ENCODE measurements around the gene ZNF211.
A peak's percentile ranks its signal among the peaks of the same experiment; 100 is the strongest.

The ZNF211 gene

DNA sequence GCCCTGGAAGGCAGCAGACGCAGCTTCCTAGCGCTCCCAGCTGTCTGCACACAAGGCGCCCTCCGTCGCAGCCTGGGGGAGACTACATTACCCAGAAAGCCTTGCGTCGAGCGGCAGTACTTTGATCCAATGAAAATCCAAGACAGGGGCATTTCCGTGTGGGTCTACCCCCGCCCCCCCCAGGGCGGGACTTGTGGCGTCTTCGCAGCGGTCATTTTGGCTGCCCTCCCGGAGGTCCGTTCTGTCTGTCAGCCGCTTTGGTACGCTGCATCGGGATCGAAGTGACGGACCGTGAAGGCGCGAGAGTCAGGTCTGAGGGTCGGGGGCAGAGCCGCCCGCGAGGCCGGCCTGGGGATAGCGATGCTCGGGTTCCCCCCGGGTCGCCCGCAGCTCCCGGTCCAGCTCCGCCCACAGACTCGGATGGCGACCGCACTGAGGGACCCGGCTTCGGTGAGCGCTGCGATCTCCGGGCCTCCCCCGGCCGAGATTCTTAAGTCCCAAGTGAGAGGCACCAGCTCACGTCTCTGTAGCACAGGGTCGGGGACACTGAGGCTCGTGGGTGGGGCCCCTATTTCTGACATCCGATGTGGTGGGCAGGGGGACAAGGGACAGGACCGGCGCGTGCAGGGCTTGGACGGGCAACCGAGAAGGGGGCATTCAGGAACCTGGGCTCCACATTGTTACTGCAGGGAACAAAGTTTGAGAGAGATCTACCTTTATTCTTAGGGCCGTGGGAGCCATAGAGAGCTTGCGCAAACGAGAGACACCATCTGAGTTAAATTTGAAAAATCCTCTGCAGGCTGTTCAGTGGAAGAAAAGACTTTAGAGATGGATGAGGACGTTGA lies at the start of gene ZNF211:
ZNF211 (plus strand) TSS at position 182 of the 845 bp plus-strand sequence; CDS start at position 361, 179 bp downstream.
- peak; percentile 55 for DNase-seq (ENCODE audit: low read depth)

DNA sequence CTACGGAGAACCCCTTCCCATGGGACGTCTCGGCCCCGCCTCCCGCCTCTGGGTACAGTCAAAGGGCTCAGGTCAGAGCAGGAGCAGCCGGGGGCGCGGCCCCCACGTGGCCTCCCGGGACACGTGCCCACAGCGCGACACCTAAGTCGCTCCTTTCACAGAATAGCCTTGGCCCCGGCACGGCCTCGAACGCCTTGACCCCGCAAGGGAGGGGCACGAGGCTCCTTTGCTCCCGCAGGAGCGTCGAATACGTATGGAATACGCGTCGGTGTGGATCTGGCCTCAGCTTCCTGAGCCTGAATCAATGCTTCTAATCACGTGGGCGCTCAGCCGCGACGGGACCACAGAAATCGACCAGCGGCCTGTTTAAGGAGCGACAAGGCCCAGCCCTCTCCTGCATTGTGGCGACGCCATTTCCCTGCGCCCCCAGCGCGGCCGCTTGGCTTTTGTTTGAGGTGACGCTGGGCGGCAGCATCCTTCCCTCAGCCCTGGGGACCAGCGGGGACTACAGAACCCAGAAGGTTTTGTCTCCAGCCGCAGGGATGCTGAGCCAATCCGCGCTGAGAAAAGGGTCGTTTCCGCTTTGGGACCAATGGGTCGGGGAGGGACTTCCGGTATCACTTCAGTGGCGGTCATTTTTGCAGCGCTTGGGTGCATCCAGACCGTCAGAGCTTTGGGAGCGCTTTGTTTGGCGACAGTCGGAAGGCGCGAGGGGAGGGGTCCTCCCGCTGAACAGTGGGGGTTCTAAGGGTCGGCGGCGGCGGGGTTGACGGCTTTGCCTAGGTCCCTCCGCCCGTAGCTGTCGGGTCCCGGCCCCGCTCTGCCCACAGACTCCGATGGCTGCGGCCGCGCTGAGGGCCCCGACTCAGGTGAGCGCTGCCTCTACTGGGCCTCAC lies 49.2 kb upstream of the ZNF211 start, which contains the start of gene ZIK1:
ZIK1 (plus strand) TSS at position 625 of the 896 bp plus-strand sequence; CDS start at position 837, 212 bp downstream.
- DNase-seq (ENCODE audit: low read depth), result peak; percentile 51

DNA sequence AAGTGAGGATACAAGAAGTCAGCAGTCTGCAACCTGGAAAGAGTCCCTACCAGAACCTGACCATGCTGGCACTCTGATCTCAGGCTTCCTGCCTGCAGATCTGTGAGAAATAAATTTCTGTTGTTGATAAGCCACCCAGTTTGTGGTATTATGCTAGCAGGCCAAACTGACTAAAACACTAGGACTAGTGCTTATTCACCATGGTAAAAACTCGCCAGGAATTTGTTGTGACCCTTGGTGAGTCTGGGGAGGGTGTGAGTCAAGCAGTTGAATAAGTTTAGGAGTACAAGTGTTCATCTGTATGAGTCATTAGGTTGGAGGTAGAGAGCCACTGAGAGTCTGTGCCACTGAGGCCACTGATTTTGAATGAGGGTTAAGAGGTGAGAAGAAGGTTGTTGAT lies 45.4 kb upstream of the ZNF211 start:
- no peak for DNase-seq (ENCODE audit: low read depth)

DNA sequence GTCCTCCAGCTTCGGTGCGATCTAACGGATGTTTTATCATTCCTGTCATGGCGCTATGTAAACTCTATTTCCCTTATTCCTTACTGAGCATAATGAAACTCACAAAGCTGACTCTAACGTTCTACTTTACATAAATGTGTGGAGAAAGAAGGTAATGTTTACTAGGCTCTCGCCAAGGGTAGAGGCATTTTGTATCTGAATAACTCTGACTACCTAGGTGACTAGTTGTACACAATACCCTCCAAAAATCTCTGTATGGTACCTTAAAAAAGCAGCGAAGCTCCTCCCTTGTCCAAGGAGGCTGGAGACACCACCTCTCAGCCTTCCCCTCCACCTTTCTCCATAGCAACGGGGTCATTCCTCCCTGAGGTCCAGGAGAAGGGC lies 33.6 kb upstream of the ZNF211 start:
- no peak for DNase-seq (ENCODE audit: low read depth)

DNA sequence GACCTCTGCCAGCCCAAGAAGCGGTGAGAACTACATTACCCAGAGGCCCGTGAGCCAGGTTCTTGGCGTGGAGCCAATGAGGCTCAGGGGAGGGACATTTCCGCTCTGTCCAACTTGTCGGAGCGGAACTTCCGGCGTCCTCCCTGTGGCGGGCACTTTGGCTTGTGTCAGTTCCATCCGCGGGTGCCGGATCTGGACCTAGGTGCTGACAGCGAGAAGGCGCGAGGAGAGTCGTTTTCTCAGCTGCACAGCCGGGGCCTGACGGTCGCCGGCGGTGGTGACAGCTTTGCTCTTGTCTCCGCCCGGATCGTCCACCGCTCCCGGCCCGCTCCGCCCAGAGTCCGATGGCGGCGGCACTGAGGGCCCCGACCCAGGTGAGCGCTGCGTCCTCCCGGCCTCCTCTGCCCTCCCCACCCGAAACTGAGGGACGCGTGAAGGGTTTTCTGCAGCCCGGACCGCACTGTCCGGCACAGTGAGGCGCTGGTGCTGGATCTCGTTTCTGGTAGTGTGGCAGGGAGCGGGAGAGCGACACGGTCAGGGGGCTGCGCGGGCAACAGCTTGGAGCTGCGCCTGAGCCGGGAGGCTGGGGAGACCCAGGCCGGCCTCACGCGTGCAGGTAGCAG lies 33.1 kb upstream of the ZNF211 start, which contains the start of gene ZNF530:
ZNF530 (plus strand) TSS at position 125 of the 623 bp plus-strand sequence. CDS start 4,461 bp downstream, outside the sequence.
- peak; percentile 72 for DNase-seq (ENCODE audit: low read depth)

DNA sequence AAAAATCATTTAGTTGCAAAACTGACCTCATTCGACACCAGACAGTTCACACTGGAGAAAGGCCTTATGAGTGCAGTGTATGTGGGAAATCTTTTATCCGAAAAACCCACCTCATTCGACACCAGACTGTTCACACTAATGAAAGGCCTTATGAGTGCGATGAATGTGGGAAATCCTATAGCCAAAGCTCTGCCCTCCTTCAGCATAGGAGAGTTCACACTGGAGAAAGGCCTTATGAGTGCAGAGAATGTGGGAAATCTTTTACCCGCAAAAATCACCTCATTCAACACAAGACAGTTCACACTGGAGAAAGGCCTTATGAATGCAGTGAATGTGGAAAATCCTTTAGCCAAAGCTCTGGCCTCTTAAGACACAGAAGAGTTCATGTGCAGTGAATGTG lies 26.0 kb upstream of the ZNF211 start:
- no peak for DNase-seq (ENCODE audit: low read depth)

DNA sequence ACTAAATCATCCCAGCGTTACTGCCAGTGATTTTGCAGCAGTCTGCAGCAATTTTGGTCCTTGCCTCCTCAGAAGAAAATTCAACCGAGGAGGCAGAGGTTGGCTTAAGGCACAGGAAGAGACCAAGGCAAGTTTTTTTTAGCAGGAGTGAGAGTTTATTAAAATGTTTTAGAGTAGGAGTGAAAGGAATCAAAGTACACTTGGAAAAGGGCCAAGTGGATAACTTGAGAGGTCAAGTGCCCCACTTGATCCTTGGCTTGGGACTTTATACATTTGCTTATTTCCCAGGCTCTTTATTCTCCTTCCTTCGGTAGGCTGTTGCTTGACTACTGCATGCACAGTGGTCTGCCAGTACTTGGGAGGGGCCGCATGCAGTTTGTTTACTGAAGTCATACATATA lies 21.9 kb upstream of the ZNF211 start:
- no peak for DNase-seq (ENCODE audit: low read depth)

DNA sequence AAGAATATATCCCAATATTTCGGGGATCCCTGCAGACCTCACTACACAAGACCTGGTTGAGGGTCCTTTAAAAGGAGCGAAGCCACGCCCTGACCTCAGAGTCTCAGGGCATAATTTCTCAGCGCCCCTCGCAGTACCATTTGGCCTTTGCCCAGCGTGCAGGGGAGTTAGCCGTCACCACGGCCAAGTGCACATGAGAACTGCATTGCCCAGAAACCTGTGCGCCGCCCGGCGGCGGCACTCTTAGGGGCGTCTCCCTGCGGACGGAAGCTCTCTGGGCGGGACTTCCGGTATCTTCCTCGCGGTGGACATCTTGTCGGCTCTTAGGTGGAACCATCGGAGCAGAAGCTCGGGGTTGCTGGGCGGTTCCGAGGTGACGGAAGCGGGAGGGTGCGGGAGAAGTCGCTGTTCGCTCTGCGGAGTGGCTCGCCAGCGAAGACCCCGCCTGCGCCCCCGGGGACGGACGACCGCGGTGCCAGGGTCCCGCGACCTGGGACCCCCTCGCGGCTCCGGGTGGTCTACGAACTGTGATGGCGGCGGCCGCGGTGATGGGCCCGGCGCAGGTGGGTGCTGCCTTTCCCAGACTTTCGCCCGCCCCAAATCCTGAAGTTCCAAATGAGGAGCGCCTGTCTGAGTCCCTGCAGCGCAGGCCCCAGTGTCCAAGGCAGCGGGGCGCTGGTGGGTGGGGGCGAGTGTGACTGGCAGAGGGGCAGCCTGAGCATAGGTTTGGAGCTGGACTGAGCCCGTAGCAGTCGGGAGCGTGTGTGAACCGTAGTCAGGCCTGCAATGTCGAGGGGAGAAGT lies 18.8 kb upstream of the ZNF211 start, which contains the start of gene ZNF134:
ZNF134 (plus strand) TSS at position 302 of the 803 bp plus-strand sequence. CDS start 5,227 bp downstream, outside the sequence.
- DNase-seq (ENCODE audit: low read depth), result peak; percentile 69

DNA sequence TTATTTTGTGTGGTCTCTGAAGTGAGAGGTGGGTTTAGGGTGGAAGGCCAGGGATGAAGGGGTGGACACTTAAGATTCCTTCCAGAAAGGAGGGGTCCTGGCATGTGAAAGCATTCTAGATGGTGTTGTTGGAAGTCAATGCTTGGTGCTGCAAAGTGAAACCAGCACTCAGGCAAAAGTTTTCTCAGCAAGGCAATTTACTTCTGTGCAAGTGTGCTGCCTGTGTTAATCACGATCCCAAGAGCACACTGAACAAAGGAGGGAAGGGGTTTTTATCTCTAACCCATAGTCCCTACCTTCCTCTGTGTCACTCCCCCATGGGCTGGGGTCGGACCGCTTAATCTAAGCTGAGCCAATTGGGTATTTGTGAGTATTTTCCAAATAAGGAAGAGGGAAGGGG lies 17.6 kb upstream of the ZNF211 start:
- DNase-seq (ENCODE audit: low read depth), result no peak

DNA sequence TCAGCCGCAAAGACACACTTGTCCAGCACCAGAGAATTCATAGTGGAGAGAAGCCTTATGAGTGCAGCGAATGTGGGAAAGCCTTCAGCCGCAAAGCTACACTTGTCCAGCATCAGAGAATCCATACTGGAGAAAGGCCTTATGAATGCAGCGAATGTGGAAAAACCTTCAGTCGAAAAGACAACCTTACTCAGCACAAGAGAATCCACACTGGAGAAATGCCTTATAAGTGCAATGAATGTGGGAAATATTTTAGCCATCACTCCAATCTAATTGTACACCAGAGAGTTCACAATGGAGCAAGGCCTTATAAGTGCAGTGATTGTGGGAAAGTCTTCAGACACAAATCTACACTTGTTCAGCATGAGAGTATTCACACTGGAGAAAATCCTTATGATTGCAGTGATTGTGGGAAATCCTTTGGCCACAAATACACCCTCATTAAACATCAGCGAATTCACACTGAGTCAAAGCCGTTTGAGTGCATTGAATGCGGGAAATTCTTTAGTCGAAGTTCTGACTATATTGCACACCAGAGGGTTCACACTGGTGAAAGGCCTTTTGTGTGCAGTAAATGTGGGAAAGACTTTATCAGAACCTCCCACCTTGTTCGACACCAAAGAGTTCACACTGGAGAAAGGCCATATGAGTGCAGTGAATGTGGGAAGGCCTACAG lies 12.2 kb upstream of the ZNF211 start:
- no peak for DNase-seq (ENCODE audit: low read depth)

DNA sequence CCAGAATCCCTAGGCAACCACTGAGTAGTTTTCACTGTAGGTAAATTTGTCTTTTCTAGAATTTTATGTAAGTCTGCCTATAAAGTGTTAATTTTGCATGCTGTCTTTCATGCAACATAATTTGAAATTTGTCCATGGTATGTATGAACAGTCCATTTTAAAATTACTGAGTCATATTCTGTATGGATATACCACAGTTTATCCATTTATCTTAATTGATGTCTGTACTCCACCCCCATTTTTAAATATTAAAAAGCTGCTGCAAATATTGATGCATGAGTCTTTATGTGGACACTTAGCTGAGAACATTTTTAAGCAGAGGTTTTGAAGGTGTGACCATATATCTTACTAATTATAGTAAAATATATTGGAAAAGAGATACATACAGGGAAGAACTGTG lies 9.9 kb upstream of the ZNF211 start:
- DNase-seq (ENCODE audit: low read depth), result no peak

DNA sequence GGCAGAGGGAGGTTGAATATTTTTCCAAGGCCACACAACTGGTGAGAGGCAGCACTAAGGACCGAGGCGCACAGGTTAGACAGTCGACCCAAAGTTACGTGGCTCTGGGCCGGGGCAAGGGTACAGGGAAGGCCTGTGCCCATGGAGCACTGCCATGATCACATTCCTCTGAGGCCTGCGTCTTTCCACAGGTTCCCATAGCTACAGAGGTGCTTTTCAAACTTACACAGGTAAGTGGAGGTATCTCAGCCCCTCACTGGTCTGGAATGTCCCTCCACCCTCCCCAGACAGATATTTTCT lies 814 bp downstream of the ZNF211 start:
- DNase-seq (ENCODE audit: low read depth), result no peak

DNA sequence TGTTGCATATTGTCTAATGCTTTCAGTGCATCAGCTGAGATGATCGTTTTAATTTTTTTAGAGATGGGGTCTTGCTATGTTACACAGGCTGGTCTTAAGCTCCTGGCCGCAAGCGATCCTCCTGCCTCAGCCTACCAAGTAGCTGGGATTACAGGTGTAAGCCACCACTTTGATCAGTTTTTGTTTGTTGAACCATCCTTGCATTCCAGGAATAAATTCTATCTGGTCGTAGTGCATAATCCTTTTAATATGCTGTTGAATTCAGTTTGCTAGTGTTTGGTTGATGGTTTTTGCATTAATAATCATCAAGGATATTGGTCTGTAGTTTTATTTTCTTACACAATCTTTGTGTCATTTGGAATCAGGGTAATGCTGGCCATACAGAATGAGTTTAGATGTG lies 4.4 kb downstream of the ZNF211 start:
- no peak for DNase-seq (ENCODE audit: low read depth)

DNA sequence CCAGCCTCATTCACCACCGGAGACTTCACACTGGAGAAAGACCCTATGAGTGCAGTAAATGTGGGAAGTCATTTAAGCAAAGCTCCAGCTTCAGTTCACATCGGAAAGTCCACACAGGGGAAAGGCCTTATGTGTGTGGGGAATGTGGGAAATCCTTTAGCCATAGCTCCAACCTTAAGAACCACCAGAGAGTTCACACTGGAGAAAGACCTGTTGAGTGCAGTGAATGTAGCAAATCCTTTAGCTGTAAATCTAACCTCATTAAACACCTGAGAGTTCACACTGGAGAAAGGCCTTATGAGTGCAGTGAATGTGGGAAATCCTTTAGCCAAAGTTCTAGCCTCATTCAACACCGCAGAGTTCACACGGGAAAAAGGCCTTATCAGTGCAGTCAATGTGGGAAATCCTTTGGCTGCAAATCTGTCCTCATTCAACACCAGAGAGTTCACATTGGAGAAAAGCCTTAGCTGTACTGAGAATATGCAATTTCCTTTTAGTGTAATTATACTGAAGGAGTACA lies 8.8 kb downstream of the ZNF211 start:
- no peak for DNase-seq (ENCODE audit: low read depth)

DNA sequence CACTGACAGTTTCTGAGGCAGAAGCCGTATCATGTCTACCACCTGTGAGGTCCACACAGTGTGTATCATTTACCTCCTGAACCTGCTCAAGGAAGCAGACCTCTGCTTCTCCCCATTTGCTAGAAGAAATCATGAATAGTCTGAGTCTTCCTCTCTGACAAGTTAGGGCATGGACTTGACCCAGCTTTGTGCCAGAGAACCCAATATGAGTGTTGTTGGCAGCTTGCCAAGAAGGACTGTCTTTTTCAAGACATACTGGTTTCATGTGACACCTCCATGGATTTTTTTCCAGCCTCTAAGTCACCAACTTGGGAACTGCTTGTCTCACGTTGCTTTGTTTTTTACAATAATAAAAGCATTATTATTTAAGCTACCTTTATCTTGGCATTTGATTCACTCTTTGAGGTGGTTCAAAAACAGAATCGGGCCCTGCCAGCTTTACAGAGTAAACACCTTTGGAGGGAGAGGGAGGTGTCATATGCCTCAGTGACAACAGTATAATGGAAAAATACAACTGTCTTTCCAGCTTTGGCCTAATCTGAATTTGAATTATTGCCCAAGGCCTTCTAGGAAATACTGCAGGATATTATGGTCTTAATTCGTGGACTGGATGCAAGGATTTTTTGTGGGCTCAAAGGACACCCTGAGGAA lies 9.6 kb downstream of the ZNF211 start:
- no peak for DNase-seq (ENCODE audit: low read depth)

DNA sequence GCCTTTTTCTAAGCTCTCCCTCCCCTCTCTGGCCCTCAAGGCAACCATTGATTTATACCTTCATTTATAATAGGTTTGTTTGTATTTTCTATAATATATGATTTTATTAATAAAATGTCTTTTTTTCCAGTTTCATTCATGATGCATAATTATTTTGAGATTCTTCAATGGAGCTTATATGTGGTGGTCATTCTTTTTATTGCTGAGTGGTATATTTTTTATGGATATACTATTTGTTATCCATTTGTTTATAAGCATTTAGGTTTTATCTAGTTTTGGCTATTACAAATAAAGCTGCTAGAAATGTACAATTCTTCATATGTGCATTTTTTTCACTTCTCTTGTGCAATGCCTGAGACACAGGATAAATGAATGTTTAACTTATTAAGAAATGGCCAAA lies 10.8 kb downstream of the ZNF211 start:
- no peak for DNase-seq (ENCODE audit: low read depth)

DNA sequence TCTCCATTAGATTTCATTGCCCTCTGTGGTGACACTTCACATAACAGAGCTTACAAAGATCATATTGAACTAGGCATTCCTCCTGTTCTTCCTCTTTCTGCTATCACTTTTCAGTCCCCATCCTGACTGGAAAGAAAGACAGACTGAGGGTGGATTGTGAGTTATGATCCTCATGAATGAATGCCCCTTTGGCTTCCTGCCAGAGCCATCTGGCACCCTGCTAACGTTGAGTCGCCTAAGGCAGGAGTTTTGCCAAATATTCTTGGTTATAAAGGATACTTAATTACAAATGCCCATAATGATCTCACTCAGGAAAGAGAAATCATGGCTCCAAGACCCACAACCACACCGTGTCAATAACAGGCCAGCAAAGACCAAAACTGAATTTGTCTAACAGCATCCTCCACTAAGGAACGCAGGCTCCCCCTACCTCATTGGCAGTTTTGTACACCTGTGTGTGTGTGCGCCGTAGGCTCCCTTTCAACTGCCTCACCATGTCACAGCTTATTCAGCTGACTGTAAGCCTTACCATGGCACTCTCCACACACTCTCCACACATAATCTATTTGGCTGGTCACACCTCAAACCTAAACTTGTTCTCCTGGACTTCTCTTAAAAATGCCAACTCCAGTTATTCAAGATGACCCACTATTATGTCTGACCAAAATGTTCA lies 15.5 kb downstream of the ZNF211 start:
- no peak for DNase-seq (ENCODE audit: low read depth)

DNA sequence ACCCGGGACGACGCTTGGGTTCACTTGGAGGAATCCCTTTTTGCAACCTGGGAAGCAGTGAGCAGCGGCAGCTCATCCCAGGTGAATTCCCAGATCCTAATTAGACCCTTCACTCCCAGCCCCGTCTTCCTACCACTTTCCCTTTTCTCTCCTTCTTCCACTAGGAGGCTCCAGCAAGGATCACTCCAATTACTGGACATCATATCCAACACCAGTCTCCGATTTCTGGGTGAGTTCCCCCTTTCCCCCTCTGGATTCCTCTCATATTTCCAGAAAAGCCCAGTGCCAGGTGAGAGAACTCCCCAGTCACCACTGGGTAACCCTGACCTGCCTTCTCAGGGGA lies 18.7 kb downstream of the ZNF211 start:
- no peak for DNase-seq (ENCODE audit: low read depth)

DNA sequence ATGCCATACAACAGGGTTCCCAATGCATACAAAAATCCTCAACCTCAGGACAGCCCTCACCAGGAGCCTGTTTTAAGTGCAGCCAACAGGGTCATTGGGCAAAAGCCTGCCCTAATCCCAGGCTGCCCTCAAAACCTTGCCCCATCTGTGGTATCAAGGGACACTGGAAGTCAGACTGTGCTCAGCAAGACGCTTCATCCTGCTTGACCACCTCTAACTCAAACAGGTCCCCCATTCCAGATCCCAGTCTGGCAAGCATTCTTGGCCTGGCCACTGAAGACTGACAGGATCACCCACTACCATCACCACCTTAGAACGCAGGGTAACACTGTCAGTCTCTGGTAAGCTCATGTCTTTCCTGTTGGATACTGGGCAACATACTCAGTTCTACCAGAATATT lies 20.7 kb downstream of the ZNF211 start:
- no peak for DNase-seq (ENCODE audit: low read depth)

DNA sequence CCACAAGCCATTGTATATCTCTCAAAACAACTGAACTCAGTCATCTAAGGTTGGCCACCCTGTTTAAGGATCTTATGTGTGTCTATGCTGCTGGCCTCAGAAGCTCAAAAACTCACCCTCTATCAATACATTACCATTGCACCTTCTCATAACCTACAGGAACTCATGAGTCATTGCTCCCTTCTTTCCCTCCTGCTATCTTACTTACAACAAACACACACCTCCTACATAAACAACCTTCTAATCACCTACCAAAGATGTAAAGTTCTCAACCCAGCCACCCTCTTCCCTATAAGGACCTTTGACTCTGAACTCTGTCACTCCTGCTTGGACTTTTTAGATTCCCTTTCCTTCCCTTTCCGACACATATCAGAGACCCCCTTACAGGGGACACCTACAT lies 22.5 kb downstream of the ZNF211 start:
- DNase-seq (ENCODE audit: low read depth), result no peak

All from stimulated activated CD8-positive, alpha-beta memory T cell treated with anti-CD3 and anti-CD28 coated beads, Interleukin-15, amount 100 ng/mL, for 24 hours (primary cell).